ENCODE measurements around the gene HPS1.
A peak's percentile ranks its signal among the peaks of the same experiment; 100 is the strongest.

Gene HPS1

GRCh38 chr10:98400482-98400881, 46.3 kb downstream of the HPS1 start:
- TF ChIP-seq CTCF (conservative IDR thresholded peaks at IDR 0.05; ENCODE audit: low read depth, low read length) = no peak
- no peak overlapping the region for H3K4me3 ChIP-seq (ENCODE audit: low read depth, low read length)
- DNase-seq (ENCODE audit: low read depth) = peak; percentile 46

GRCh38 chr10:98399784-98400183, 47.0 kb downstream of the HPS1 start:
- no peak for TF ChIP-seq CTCF (conservative IDR thresholded peaks at IDR 0.05; ENCODE audit: low read depth, low read length)
- no peak for DNase-seq (ENCODE audit: low read depth)
- H3K4me3 ChIP-seq (ENCODE audit: low read depth, low read length) = no peak overlapping the region

GRCh38 chr10:98397089-98397600, 49.6 kb downstream of the HPS1 start:
- no peak for DNase-seq (ENCODE audit: low read depth)
- no peak overlapping the region for H3K4me3 ChIP-seq (ENCODE audit: low read depth, low read length)
- TF ChIP-seq CTCF (conservative IDR thresholded peaks at IDR 0.05; ENCODE audit: low read depth, low read length) = no peak

GRCh38 chr10:98396096-98397063, 50.4 kb downstream of the HPS1 start:
- no peak for TF ChIP-seq CTCF (conservative IDR thresholded peaks at IDR 0.05; ENCODE audit: low read depth, low read length)
- DNase-seq (ENCODE audit: low read depth) = no peak
- H3K4me3 ChIP-seq (ENCODE audit: low read depth, low read length) = no peak overlapping the region

- DNase-seq (ENCODE audit: low read depth) = no peak
- H3K4me3 ChIP-seq (ENCODE audit: low read depth, low read length) = no peak overlapping the region
- no peak for TF ChIP-seq CTCF (conservative IDR thresholded peaks at IDR 0.05; ENCODE audit: low read depth, low read length)
Measured at GRCh38 chr10:98394851-98395440, 51.8 kb downstream of the HPS1 start.

GRCh38 chr10:98391578-98391991, 55.1 kb downstream of the HPS1 start:
- no peak overlapping the region for H3K4me3 ChIP-seq (ENCODE audit: low read depth, low read length)
- no peak for DNase-seq (ENCODE audit: low read depth)

More at GRCh38 chr10:98391578-98391991, 55.1 kb downstream of the HPS1 start:
- no peak for TF ChIP-seq CTCF (conservative IDR thresholded peaks at IDR 0.05; ENCODE audit: low read depth, low read length)
